HG03095 (cell line): ENCODE measurements around the gene NSMCE1.
"Not testable (repeated sequence)": the region's sequence is repeated elsewhere in the genome, so short reads cannot be mapped to it uniquely, and the experiment has no call there.

Experiments used
- ATAC-seq: cut with Tn5 transposase; IDR thresholded peaks from one replicate; pipeline ENCODE4 v1.9.1; 2021; ENCODE audit warnings: moderate library complexity; ENCODE audit not compliant: unreplicated experiment

The NSMCE1 gene

DNA sequence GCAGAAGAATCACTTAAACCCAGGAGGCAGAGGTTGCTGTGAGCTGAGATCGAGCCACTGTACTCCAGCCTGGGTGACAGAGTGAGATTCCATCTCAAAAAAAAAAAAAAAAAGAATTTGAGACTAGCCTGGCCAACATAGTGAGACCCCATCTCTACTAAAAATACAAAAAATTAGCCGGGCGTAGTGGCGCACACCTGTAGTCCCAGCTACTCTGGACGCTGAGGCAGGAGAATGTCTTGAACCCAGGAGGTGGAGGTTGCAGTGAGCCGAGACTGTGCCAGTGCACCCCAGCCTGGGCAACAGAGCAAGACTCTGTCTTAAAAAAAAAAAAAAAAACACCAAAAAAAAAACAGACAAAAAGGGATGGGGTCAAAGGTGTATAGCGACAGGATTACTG lies 4.1 kb upstream of the NSMCE1 start:
- not testable (repeated sequence) for ATAC-seq

DNA sequence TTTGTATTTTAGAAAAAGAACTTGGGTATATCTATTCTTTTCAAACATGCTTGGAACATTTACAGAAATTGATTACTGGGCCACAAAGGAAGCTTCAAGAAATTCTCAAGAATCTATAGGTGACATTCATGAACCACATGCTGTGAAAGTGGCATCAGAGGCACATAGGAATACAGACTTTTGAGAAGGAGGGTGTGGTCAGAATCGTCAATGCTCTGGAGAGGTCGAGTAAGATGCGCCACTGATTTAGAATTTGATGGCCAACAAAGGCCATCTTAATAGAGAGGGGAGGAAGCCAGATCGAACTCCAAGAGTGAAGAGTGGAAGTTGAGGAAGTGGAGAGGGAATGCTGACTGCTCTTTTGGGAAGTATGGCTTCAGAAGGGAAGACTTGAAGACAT lies 3.5 kb upstream of the NSMCE1 start:
- no peak for ATAC-seq

DNA sequence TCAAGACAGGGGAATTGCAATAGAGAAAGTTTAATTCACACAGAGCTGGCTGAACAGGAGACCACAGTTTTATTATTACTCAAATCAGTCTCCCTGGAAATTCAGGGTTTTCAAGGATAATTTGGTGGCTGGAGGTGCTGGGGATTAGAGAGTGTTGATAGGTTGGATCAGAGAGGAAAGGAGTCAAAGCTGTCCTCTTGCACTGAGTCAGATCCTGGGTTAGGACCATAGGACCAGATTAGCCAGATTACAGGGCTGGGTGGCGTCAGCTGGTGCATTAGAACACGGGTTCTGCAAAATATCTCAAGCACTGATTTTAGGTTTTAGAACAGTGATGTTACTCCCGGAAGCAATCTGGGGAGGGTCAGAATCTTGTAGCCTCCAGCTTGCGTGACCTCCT lies 1.8 kb upstream of the NSMCE1 start:
- ATAC-seq = no peak

GRCh38 chr16:27269300-27270150 lies 953 bp upstream of the NSMCE1 start:
- no peak for ATAC-seq

GRCh38 chr16:27267037-27267677 lies 1.4 kb downstream of the NSMCE1 start:
- ATAC-seq = no peak

DNA sequence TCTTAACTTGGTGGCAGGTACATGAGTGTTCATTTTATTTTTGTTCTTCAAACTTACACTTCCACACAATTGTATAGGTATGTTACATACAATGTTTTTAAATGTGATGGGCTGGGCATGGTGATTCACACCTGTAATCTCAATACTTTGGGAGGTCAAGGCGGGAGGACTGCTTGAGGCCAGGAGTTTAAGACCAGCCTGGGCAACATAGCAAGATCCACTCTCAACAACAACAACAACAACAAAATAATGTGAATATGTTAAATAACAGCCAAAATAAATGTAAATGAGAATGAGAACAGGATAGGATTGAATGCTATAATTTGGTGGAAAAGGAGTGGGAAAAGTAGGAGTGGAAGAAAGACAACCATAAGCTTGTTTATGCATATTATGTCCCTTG lies 2.6 kb downstream of the NSMCE1 start:
- no peak for ATAC-seq

DNA sequence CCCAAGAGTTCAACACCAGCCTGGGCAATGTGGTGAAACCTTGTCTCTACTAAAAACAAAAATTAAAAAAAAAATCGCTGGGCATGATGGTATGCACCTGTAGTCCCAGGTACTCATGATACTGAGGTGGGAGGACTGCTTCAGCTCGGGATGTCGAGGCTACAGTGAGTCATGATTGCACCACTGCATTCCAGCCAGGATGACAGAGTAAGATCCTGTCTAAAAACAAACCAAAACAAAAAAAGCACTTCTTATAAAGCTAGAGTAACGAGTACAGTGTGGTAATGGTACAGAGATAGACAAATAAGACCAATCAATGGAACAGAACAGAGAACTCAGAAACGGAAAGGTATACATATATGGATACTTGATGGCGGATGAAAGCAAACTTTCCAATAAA lies 4.4 kb downstream of the NSMCE1 start:
- ATAC-seq = no peak

GRCh38 chr16:27262904-27263423 lies 5.6 kb downstream of the NSMCE1 start:
- not testable (repeated sequence) for ATAC-seq

GRCh38 chr16:27259710-27260109 lies 8.9 kb downstream of the NSMCE1 start:
- ATAC-seq = no peak

- no peak for ATAC-seq
Observed at GRCh38 chr16:27258241-27258734, 10.3 kb downstream of the NSMCE1 start.

- ATAC-seq = no peak
Observed at GRCh38 chr16:27257271-27257670, 11.3 kb downstream of the NSMCE1 start.

GRCh38 chr16:27256861-27257260 lies 11.7 kb downstream of the NSMCE1 start:
- ATAC-seq = no peak

DNA sequence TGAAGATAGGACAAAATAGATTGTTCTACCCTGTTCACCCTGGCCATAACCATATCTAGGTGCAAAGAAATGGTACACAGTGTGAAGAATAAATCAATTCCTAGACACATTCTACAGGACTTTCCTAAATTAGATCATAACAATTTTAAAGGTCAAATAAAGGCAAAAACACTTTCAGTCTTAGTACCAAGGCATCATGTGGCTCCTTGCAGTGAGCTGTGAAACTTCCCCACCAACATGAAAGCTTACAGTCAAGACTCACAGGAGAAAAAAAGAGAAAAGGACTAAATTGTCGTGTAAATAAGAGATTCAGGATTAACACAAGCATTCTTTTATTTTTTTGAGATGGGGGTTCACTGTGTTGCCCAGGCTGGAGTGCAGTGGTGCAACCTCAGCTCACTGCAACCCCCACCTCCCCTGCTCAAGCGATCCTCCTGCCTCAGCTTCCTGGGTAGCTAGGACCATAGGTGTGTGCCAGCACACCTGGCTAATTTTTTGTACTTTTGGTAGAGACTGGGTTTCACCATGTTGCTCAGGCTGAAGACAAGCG lies 14.2 kb downstream of the NSMCE1 start:
- ATAC-seq = peak; percentile 71

GRCh38 chr16:27253526-27253930 lies 15.0 kb downstream of the NSMCE1 start:
- no peak for ATAC-seq

GRCh38 chr16:27252206-27252585 lies 16.4 kb downstream of the NSMCE1 start:
- no peak for ATAC-seq

- ATAC-seq = no peak
Observed at GRCh38 chr16:27251541-27252205, 16.9 kb downstream of the NSMCE1 start.

DNA sequence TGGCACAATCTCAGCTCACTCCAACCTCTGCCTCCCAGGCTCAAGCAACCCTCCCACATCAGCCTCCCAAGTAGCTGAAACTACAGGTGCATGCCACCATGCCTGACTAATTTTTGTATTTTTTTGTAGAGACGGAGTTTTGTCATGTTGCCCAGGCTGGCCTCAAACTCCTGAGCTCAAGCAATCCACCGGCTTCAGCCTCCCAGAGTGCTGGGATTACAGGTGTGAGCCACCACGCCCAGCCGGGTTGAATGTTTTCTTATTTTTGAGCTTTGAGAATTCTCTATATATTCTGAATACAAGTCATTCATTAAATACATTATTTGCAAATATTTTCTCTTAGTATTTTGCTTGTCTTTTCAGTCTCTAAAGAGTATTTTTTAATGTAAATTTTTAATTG lies 19.7 kb downstream of the NSMCE1 start:
- ATAC-seq = not testable (repeated sequence)

DNA sequence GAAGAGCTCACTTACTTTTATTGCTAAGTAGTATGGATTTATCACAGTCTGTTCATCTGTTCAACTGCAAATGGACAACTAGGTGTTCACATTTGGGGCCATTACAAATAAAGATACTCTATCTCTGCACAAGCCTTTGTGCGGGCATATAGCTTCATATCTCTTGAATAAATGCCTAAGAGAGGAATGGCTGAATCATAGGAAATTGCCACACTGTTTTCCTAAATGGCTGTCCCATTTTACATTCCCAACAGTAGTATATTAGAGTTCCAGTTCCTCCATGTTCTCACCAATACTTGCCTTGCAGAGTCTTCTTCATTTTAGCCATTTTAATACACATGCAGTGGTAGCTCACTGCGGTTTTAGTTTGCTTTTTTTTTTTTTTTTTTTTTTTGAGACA lies 20.5 kb downstream of the NSMCE1 start:
- no peak for ATAC-seq

GRCh38 chr16:27247076-27247475 lies 21.5 kb downstream of the NSMCE1 start:
- ATAC-seq = not testable (repeated sequence)

DNA sequence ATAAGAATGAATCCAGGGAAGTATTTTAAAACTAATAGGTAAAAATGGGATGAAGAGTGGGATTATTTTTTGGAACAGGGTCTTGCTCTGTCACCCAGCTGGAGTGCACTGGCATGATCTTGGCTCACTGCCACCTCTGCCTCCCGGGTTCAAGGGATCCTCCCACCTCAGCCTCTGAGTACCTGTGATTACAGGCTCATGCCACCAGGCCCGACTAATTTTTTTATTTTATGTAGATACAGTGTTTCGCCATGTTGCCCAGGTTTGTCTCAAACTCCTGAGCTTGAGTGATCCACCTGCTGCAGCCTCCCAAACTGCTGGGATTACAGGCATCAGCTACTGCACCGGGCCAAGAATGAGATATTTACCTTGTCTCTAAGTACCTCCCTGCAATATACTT lies 22.1 kb downstream of the NSMCE1 start:
- ATAC-seq = no peak
